ENCODE measurements around the gene VANGL2. TPM values are rescaled to one million over a fixed set of nuclear protein-coding genes. Genes with fewer than 3 reads are reported as not detected.

VANGL2 gene
- polyA plus RNA-seq, 2 of the 4 experiments (the other 2 are of a cell fraction) = 3.9 to 4.1 TPM

DNA sequence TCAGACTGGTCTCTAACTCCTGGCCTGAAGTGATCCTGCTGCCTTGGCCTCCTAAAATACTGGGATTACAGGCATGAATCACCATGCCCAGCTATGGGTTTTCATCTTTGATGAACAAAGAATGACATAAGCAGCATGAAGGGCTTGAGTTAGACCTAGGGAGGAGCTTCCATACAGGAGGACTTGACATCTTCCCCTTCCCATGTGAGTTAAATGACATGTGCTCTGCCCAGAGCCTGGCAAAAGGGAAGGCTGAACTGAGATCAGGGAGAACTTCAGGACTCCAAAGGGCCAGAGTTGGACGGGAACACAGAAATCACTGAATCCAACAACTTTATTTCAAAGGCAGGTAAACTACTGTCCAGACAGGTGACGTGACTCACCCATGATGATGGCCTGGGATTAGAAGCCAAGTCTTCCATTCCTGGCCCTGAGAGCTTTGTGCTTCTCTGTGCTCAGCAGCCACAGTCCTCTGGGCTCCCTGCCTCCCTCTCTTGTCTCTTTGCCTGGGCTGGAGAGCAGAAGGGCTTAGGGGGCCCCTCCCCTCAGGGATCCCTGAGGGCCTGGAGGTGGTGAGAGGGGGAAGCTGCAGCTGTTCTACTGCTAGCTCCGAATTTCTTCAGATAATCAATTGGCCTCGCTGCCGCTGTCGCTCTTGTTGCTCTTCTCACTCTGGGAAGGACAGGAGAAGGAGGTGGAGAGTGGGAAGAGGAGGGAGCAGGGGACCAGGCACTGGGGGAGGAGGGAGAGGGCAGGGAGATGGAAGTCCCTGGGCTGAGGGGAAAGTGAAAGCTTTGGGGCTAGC is 25.9 kb upstream of the VANGL2 start:
- H3K27ac ChIP-seq = no peak overlapping the region
- no peaks in the 10 kb centered on the region for H3K4me1 ChIP-seq
- DNase-seq (ENCODE audit: low read depth in 1 of 2, low spot score in 1 of 2) (no peak), ATAC-seq (no peak), FAIRE-seq (no peak)
- ChIA-PET POLR2A (no interaction called here), CTCF (interaction anchor here (0.5 to 10.0 kb wide), 11 partner anchors 9 to 273 kb away, joined by 3 to 76 read pairs (median 4); partner anchors contain the start of gene NHLH1)
- 76% methylated on average over 6 of the region's 6 CpGs for WGBS (ENCODE audit: missing lambda C conversion rate)
- H3K4me3 ChIP-seq = no peak overlapping the region
- no peaks in the 10 kb centered on the region for H3K9me3 ChIP-seq
- no peak for TF ChIP-seq ESRRA (IDR thresholded peaks at IDR 0.05; ENCODE audit: borderline replicate concordance, low read length)
- no peak for TF ChIP-seq TFCP2L1 (CRISPR knock-in tag; IDR thresholded peaks at IDR 0.05)
- no peak for TF ChIP-seq MAFK (IDR thresholded peaks at IDR 0.05; ENCODE audit: partially characterized antibody)
- TF ChIP-seq RAD21 (conservative IDR thresholded peaks at IDR 0.05 in 1 of 2, IDR thresholded peaks at IDR 0.05 in 1 of 2) = no peak
- TF ChIP-seq PHF8 (IDR thresholded peaks at IDR 0.05; ENCODE audit: borderline replicate concordance, low read depth) = no peak
- TF ChIP-seq CHD2 (IDR thresholded peaks at IDR 0.05; ENCODE audit: low read length, partially characterized antibody) = no peak
- TF ChIP-seq ZFP36 (IDR thresholded peaks at IDR 0.05; ENCODE audit: borderline replicate concordance, partially characterized antibody) = no peak
- no peak for TF ChIP-seq CBX8 (IDR thresholded peaks at IDR 0.05)
- no peak for TF ChIP-seq SREBF2 (IDR thresholded peaks at IDR 0.05)
- no peak for TF ChIP-seq SMC3 (IDR thresholded peaks at IDR 0.05)
- no peak for TF ChIP-seq BHLHE40 (IDR thresholded peaks at IDR 0.05; ENCODE audit: low read depth, low read length)
- no peak for TF ChIP-seq RNF2 (IDR thresholded peaks at IDR 0.05; ENCODE audit: borderline replicate concordance, low read depth)
- TF ChIP-seq, protein P1, sequence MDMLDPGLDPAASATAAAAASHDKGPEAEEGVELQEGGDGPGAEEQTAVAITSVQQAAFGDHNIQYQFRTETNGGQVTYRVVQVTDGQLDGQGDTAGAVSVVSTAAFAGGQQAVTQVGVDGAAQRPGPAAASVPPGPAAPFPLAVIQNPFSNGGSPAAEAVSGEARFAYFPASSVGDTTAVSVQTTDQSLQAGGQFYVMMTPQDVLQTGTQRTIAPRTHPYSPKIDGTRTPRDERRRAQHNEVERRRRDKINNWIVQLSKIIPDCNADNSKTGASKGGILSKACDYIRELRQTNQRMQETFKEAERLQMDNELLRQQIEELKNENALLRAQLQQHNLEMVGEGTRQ (IDR thresholded peaks at IDR 0.05) = no peak
- no peak overlapping the region for H3K4me2 ChIP-seq

DNA sequence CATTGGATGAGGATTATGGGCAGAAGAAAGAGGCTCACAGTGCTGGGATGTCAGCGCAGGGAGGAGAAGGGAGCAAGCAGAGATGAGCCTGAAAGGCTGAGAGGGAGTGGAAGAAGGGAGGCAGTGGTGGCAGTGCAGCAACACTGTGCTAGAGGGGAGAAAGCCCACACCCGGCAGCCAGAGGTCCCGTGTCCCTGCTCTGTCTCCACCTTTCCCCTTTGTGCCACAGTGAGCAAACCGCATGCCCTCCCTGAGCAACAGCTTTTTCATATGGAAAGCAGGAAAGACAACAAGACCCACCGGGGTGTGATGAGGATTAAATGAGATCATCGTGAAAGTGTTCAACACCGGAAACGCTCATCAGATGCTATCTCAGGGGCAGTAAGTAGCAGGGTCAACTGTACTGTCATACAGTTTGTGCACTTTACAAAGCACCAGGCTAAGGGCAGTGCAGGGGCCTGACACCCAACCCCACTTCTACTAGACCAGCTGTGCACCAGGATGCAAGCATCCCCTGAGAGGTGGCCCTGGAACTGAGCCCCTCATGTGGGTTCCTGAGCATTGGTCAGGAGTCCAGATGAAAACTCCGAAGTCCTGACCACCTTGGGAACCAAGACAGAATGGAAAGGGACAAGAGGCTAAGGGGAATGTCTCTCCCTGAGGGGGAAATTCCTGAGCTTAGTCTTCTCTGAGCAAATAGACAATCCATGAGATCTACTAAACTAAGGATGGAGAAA is 24.4 kb upstream of the VANGL2 start:
- ChIA-PET POLR2A (interaction anchor here (1.2 kb wide), 1 partner anchor 9 kb away, joined by 5 read pairs; the partner anchor contains the start of gene NHLH1), CTCF (interaction anchor here (0.6 to 10.0 kb wide), 36 partner anchors 11 to 484 kb away, joined by 3 to 76 read pairs (median 5); partner anchors contain the start of gene NHLH1)
- no peak overlapping the region for H3K4me3 ChIP-seq
- 51% methylated on average over 9 of the region's 9 CpGs for WGBS (ENCODE audit: missing lambda C conversion rate)
- FAIRE-seq = no peak
- TF ChIP-seq MAFK (IDR thresholded peaks at IDR 0.05; ENCODE audit: partially characterized antibody) (no peak), NPAS2 (CRISPR knock-in tag; IDR thresholded peaks at IDR 0.05; ENCODE audit: borderline replicate concordance) (no peak), POLR2A (IDR thresholded peaks at IDR 0.05; ENCODE audit: low read length) (no peak), HOXB13 (CRISPR knock-in tag; IDR thresholded peaks at IDR 0.05; ENCODE audit: low read depth) (no peak), FOXS1 (CRISPR knock-in tag; IDR thresholded peaks at IDR 0.05) (no peak), TP53 (CRISPR knock-in tag; IDR thresholded peaks at IDR 0.05) (no peak), CHD2 (IDR thresholded peaks at IDR 0.05; ENCODE audit: low read length, partially characterized antibody) (no peak), TFCP2L1 (CRISPR knock-in tag; IDR thresholded peaks at IDR 0.05) (no peak)
- TF ChIP-seq, protein P2, sequence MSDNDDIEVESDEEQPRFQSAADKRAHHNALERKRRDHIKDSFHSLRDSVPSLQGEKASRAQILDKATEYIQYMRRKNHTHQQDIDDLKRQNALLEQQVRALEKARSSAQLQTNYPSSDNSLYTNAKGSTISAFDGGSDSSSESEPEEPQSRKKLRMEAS (IDR thresholded peaks at IDR 0.05) = no peak
- TF ChIP-seq, protein P3, sequence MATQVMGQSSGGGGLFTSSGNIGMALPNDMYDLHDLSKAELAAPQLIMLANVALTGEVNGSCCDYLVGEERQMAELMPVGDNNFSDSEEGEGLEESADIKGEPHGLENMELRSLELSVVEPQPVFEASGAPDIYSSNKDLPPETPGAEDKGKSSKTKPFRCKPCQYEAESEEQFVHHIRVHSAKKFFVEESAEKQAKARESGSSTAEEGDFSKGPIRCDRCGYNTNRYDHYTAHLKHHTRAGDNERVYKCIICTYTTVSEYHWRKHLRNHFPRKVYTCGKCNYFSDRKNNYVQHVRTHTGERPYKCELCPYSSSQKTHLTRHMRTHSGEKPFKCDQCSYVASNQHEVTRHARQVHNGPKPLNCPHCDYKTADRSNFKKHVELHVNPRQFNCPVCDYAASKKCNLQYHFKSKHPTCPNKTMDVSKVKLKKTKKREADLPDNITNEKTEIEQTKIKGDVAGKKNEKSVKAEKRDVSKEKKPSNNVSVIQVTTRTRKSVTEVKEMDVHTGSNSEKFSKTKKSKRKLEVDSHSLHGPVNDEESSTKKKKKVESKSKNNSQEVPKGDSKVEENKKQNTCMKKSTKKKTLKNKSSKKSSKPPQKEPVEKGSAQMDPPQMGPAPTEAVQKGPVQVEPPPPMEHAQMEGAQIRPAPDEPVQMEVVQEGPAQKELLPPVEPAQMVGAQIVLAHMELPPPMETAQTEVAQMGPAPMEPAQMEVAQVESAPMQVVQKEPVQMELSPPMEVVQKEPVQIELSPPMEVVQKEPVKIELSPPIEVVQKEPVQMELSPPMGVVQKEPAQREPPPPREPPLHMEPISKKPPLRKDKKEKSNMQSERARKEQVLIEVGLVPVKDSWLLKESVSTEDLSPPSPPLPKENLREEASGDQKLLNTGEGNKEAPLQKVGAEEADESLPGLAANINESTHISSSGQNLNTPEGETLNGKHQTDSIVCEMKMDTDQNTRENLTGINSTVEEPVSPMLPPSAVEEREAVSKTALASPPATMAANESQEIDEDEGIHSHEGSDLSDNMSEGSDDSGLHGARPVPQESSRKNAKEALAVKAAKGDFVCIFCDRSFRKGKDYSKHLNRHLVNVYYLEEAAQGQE (IDR thresholded peaks at IDR 0.05) = no peak
- TF ChIP-seq, protein P1 (IDR thresholded peaks at IDR 0.05) = no peak
- H3K4me2 ChIP-seq = no peak overlapping the region; the same call in 2 of the 3 replicates
- ATAC-seq = peak; percentile 9 to 28; a peak in 3 of 6 replicates
- no peaks in the 10 kb centered on the region for H3K4me1 ChIP-seq
- no peak for DNase-seq (ENCODE audit: low read depth in 1 of 2, low spot score in 1 of 2)
- H3K27ac ChIP-seq = no peak overlapping the region
- H3K9me3 ChIP-seq = no peaks in the 10 kb centered on the region

Measured in A549 (cell line).